ENCODE measurements around the gene HECW1. TPM values are rescaled to one million over a fixed set of nuclear protein-coding genes. Genes with fewer than 3 reads are reported as not detected.
"Not testable (repeated sequence)": the region's sequence is repeated elsewhere in the genome, so short reads cannot be mapped to it uniquely, and the experiment has no call there.

The HECW1 gene
- total and polyA plus RNA-seq, 2 experiments from 2014 or later, result 2.0 to 4.8 TPM

GRCh38 chr7:43569424-43569823 is 457.0 kb downstream of the HECW1 start:
- no peak for TF ChIP-seq EZH2 (IDR thresholded peaks at IDR 0.05; ENCODE audit: insufficient read depth, poor library complexity, severe bottlenecking)
- no peak for TF ChIP-seq EZH2phosphoT487 (IDR thresholded peaks at IDR 0.05; ENCODE audit: insufficient read depth, low read depth)
- peak overlapping the region; percentile 30; the same call in 1 of the 2 replicates for H2AFZ ChIP-seq
- WGBS, 2 experiments (ENCODE audit: low coverage in 1 of 2, low lambda C conversion rate in 2 of 2, missing lambda C conversion rate in 2 of 2), result 50 to 51% methylated on average over 4 of the region's 4 CpGs
- no peak overlapping the region for H3K4me2 ChIP-seq (ENCODE audit: unreplicated experiment)
- peaks cover 35% of the 10 kb centered on the region for H3F3A ChIP-seq (ENCODE audit: insufficient read depth)
- H3K4me3 ChIP-seq, result no peak overlapping the region
- H3K79me2 ChIP-seq (ENCODE audit: insufficient read depth), result no peaks in the 10 kb centered on the region
- peak overlapping the region; percentile 19; the same call in 1 of the 2 replicates for H3K9ac ChIP-seq
- no peaks in the 10 kb centered on the region for H4K20me1 ChIP-seq (ENCODE audit: insufficient read depth)
- H3K9me2 ChIP-seq (ENCODE audit: insufficient read depth), result no peaks in the 10 kb centered on the region
- in situ Hi-C loops (cut with MboI), result no loop called here
- H3K9me3 ChIP-seq (ENCODE audit: low read depth), result no peaks in the 10 kb centered on the region
- no peaks in the 10 kb centered on the region for H3K27me3 ChIP-seq (replicated peaks; ENCODE audit: insufficient read depth)
- H3K27ac ChIP-seq, result peak overlapping the region; percentile 98
- DNase-seq, result peak; percentile 80
- no peaks in the 10 kb centered on the region for H3K36me3 ChIP-seq (ENCODE audit: low read depth)
- peaks cover 44% of the 10 kb centered on the region for H3K4me1 ChIP-seq (ENCODE audit: insufficient read depth)

DNA sequence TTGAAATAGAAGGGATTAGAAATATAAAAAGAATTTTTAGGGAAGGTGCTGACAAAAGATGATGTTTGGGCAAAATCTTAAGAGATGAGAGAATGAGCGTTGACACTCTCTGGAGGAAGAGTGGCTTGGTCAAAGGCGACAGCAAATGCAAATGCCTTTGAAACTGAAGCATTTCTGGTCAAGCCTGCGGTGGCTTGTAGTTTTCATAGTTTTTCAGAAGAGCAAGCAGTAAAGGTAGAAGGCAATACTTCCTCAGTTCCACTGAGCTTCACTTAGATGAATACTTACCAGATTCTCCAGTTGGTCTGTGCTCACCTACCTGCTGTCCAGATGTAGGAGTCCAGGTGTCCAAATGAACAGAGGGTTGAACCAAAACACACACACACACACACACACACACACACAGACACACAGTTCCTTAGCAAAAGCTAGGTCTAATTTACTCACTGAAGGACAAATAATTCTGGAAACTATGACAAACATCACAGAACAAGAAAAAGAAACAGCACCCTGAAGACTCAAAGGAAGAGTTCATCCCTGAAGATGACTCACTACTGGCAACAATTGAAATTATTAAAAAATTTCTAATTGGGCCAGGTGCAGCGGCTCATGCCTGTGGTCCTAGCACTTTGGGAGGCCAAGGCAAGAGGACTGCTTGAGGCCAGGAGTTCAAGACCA is 458.4 kb downstream of the HECW1 start:
- Histone ChIP-seq H3K9ac (no peak overlapping the region), H3K27ac (peak overlapping the region; percentile 98), H3K36me3 (ENCODE audit: low read depth) (no peaks in the 10 kb centered on the region), H3F3A (ENCODE audit: insufficient read depth) (peaks cover 35% of the 10 kb centered on the region), H2AFZ (no peak overlapping the region), H3K79me2 (ENCODE audit: insufficient read depth) (no peaks in the 10 kb centered on the region), H3K4me3 (no peak overlapping the region), H3K9me3 (ENCODE audit: low read depth) (no peaks in the 10 kb centered on the region), H3K9me2 (ENCODE audit: insufficient read depth) (no peaks in the 10 kb centered on the region), H4K20me1 (ENCODE audit: insufficient read depth) (no peaks in the 10 kb centered on the region), H3K4me2 (ENCODE audit: unreplicated experiment) (no peak overlapping the region), H3K4me1 (ENCODE audit: insufficient read depth) (peaks cover 42% of the 10 kb centered on the region), H3K27me3 (replicated peaks; ENCODE audit: insufficient read depth) (no peaks in the 10 kb centered on the region)
- in situ Hi-C loops (cut with MboI), result loop anchor here (10.0 kb wide), 1 partner anchor 134 kb away; no protein-coding TSS in a partner anchor
- WGBS, 2 experiments (ENCODE audit: low coverage in 1 of 2, low lambda C conversion rate in 2 of 2, missing lambda C conversion rate in 2 of 2), result 94 to 96% methylated on average over 4 of the region's 4 CpGs
- DNase-seq, result peak; percentile 70
- no peak for TF ChIP-seq EZH2phosphoT487 (IDR thresholded peaks at IDR 0.05; ENCODE audit: insufficient read depth, low read depth)
- TF ChIP-seq EZH2 (IDR thresholded peaks at IDR 0.05; ENCODE audit: insufficient read depth, poor library complexity, severe bottlenecking), result no peak

DNA sequence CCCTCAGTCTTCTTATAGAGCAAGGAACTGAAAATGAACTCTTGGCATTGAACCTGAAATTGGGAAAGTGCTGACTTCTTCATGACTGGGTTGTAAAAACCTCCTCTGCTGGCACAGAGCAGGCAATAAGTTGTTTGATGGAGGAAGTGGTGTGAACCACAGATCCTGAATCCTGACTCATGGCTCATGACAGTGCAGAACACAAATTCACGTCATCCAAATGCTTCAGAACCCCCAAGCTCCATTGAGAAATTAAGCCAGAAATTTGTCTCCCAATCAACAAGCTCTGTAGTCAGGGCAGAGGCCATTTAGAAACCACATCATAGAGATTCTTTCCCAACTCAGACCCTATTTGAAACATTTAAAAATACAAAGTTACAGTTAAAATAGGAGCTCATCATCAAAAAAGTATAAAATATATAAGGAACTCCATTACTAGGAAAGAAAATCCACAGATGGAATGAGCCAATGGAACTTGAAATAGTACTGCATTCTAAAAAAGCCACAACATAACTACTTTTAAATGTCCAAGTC is 460.1 kb downstream of the HECW1 start:
- DNase-seq, result peak; percentile 99
- Histone ChIP-seq H3K36me3 (ENCODE audit: low read depth) (no peaks in the 10 kb centered on the region), H3K27me3 (replicated peaks; ENCODE audit: insufficient read depth) (no peaks in the 10 kb centered on the region), H3K4me1 (ENCODE audit: insufficient read depth) (peaks cover 38% of the 10 kb centered on the region), H3K79me2 (ENCODE audit: insufficient read depth) (no peaks in the 10 kb centered on the region), H3F3A (ENCODE audit: insufficient read depth) (peaks cover 35% of the 10 kb centered on the region), H3K27ac (peak overlapping the region; percentile 98), H3K4me2 (ENCODE audit: unreplicated experiment) (peak overlapping the region; percentile 34), H3K9me2 (ENCODE audit: insufficient read depth) (no peaks in the 10 kb centered on the region), H3K4me3 (peak overlapping the region; percentile 28), H2AFZ (peak overlapping the region; percentile 64), H4K20me1 (ENCODE audit: insufficient read depth) (no peaks in the 10 kb centered on the region), H3K9ac (peak overlapping the region; percentile 78), H3K9me3 (ENCODE audit: low read depth) (no peaks in the 10 kb centered on the region)
- TF ChIP-seq EZH2 (IDR thresholded peaks at IDR 0.05; ENCODE audit: insufficient read depth, poor library complexity, severe bottlenecking), result no peak
- TF ChIP-seq EZH2phosphoT487 (IDR thresholded peaks at IDR 0.05; ENCODE audit: insufficient read depth, low read depth), result 0 out of 2 replicates have a peak, but pooled peaks have one; percentile 37
- WGBS, 2 experiments (ENCODE audit: low coverage in 1 of 2, low lambda C conversion rate in 2 of 2, missing lambda C conversion rate in 2 of 2), result 0 to 9% methylated on average over 1 of the region's 1 CpG
- in situ Hi-C loops (cut with MboI), result loop anchor here (10.0 kb wide), 1 partner anchor 132 kb away; no protein-coding TSS in a partner anchor

DNA sequence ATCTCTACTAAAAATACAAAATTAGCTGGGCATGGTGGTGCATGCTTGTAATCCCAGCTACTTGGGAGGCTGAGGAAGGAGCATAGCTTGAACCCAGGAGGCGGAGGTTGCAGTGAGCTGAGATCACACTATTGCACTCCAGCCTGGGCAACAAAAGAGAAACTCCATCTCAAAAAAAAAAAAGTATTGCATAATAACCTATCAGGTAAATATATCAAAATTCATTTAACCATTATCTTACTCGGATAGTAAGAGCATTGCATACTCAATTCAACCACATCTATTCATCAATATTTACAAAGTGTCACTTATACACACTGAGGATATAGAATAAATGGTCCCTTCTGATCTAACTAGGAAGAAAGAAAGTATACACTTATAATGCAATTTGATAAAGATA is 461.4 kb downstream of the HECW1 start:
- not testable (repeated sequence) for H3K9ac ChIP-seq; H3K9me3 ChIP-seq (ENCODE audit: low read depth); H3K9me2 ChIP-seq (ENCODE audit: insufficient read depth); H3K4me2 ChIP-seq (ENCODE audit: unreplicated experiment); H2AFZ ChIP-seq; H3K36me3 ChIP-seq (ENCODE audit: low read depth); H4K20me1 ChIP-seq (ENCODE audit: insufficient read depth); H3K4me3 ChIP-seq; H3K79me2 ChIP-seq (ENCODE audit: insufficient read depth); H3K27me3 ChIP-seq (replicated peaks; ENCODE audit: insufficient read depth); DNase-seq
- in situ Hi-C loops (cut with MboI), result loop anchor here (10.0 kb wide), 1 partner anchor 131 kb away; no protein-coding TSS in a partner anchor
- H3K4me1 ChIP-seq (ENCODE audit: insufficient read depth), result peaks cover 33% of the 10 kb centered on the region
- 98 to 100% methylated on average over 2 of the region's 2 CpGs for WGBS, 2 experiments (ENCODE audit: low coverage in 1 of 2, low lambda C conversion rate in 2 of 2, missing lambda C conversion rate in 2 of 2)
- peaks cover 30% of the 10 kb centered on the region for H3F3A ChIP-seq (ENCODE audit: insufficient read depth)
- H3K27ac ChIP-seq, result peak overlapping the region; percentile 98
